Right cardiac atrium (tissue), 5 donors: Measurements from ENCODE around the gene TTLL11. TPM values are rescaled to one million over a fixed set of nuclear protein-coding genes. Genes with fewer than 3 reads are reported as not detected.

Experiments
- ATAC-seq, 2 donors: fragments of 200-7000 bp; cut with Tn5 transposase; one replicate each; pipeline versions ENCODE4 v1.8.0 to v1.9.1; 2020; ENCODE audit warnings: moderate library complexity in 2 of 2, mild to moderate bottlenecking in 1 of 2
- DNase-seq, 3 donors: peaks; one replicate each; pipeline ENCODE4 v3.0.0-alpha.2; 2020
- H3K27ac ChIP-seq: one replicate; pipeline ENCODE4 v1.5.1; 2013; ENCODE audit warnings: mild to moderate bottlenecking, low read length, control low read depth, moderate library complexity
- H3K27me3 ChIP-seq: one replicate; pipeline ENCODE4 v1.6.1; 2013; ENCODE audit not compliant: control insufficient read depth, insufficient read depth
- H3K4me1 ChIP-seq: one replicate; pipeline ENCODE4 v1.6.1; 2013; ENCODE audit warnings: low read length; ENCODE audit not compliant: control insufficient read depth, insufficient read depth
- H3K4me3 ChIP-seq: one replicate; pipeline ENCODE4 v1.5.1; 2013; ENCODE audit warnings: low read length, control low read depth
- H3K9me3 ChIP-seq: one replicate; pipeline ENCODE4 v1.6.1; 2013; ENCODE audit warnings: low read length; ENCODE audit not compliant: control insufficient read depth
- WGBS: extraction: QIAGEN DNeasy Blood & Tissue Kit; methylation state at CpG from one replicate; pipeline ENCODE4 v1.1.7; 2013; 5-methylcytosine and 5-hydroxymethylcytosine counted together
- intact Hi-C, 4 donors: fragments of 100-400 bp; cut with DNase I; formaldehyde crosslinking; loops; one replicate each; pipeline versions ENCODE4 v1.11.0 to v1.14.0; 2022 to 2023
- polyA plus RNA-seq: library from polyadenylated mRNA; stranded (reverse); fragments of 200-250 nt; gene quantifications from one replicate; pipeline ENCODE4 v1.2.3, GENCODE V29; 2013
- total RNA-seq, 4 donors: library from RNA; stranded (reverse); fragmentation: NEBNext Ultra II Directional; extraction: Animal tissue kit (Norgen Biotek cat#: 25700); gene quantifications; one replicate each; pipeline ENCODE4 v1.2.1, GENCODE V29; 2021
- donor health status: healthy with polysubstance abuse.
- donor health status: DM: no; HTN: yes; CAD: no.
- donor health status: DM: no; HTN: no; CAD: no.
- donor health status: DM: no; HTN: yes; CAD: no; lungs with severe emphysema.
- donor health status: DM: yes; HTN: yes; CAD: no.

The TTLL11 gene
- total and polyA plus RNA-seq, 5 donors: 3.4 to 8.6 (median 5.7) TPM

DNA sequence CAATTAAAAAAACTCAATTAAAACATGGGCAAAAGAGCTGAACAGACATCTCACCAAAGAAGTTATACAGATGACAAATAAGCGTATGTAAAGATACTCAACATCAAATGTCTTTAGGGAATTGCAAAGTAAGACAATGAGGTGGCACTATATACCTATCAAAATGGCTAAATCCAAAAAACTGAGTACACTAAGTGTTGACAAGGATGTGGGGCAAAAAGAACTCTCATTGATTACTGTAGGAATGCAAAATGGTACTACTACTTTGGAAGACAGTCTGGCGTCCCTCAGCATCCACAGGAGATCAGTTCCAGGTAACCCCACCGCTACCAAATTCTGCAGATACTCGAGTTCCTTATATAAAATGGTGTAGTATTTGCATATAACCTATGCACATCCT, 243.6 kb downstream of the TTLL11 start:
- Histone ChIP-seq H3K4me3 (no peak overlapping the region), H3K27me3 (no peaks in the 10 kb centered on the region), H3K27ac (no peak overlapping the region), H3K4me1 (peaks cover 3% of the 10 kb centered on the region), H3K9me3 (no peaks in the 10 kb centered on the region)
- 85% methylated on average over 4 of the region's 4 CpGs for WGBS
- intact Hi-C loops: no loop called here
- ATAC-seq (no peak), DNase-seq (no peak)

- Histone ChIP-seq H3K27ac (no peak overlapping the region), H3K27me3 (no peaks in the 10 kb centered on the region), H3K4me1 (no peaks in the 10 kb centered on the region), H3K4me3 (no peak overlapping the region), H3K9me3 (no peaks in the 10 kb centered on the region)
- ATAC-seq: no peak
- 76% methylated on average over 2 of the region's 2 CpGs for WGBS
- intact Hi-C loops: no loop called here
- DNase-seq: no peak
These were observed 248.5 kb downstream of the TTLL11 start for GRCh38 chr9:121844562-121844961.

DNA sequence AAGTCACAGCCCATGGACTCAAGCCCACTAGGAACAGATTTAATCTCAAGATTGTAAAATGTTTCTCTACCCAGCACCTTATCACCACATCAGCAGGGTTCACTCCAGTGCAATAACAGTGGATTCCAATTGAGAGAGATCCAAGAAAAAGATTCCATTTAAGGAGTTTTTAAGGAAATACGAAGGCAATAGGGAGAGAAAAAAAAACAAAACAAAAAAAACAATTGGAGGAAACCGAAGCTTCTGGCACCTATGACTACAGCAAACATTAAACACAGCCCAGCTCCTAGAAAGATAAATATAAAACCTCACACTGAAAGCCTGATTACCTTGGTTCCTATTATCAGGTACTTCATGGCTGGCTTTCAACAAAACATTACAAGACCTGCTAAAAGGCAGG, 249.0 kb downstream of the TTLL11 start:
- DNase-seq (no peak), ATAC-seq (peak in 1 of 2 donors; percentile 57)
- Histone ChIP-seq H3K4me3 (no peak overlapping the region), H3K9me3 (no peaks in the 10 kb centered on the region), H3K27me3 (no peaks in the 10 kb centered on the region), H3K27ac (no peak overlapping the region), H3K4me1 (no peaks in the 10 kb centered on the region)
- intact Hi-C loops: no loop called here
- WGBS: 43% methylated on average over 2 of the region's 2 CpGs

DNA sequence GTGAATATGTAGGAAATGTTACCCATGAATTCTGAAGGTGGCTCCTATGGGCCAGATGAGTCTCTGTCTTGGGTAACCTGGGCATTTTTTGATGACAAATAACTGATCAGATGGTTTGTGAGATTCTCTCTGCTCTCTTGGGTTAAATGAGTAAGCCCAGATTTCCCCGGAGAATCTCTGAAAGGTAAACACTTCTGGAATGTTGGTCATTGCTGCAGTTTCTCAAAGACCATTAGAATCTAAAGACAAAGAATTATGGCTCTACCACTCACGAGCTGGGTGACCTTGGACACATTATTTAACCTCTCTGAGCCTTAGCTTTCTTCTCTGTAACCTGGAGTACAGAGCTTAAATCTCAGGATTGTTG, 250.5 kb downstream of the TTLL11 start:
- 82% methylated on average over 2 of the region's 2 CpGs for WGBS
- no peak overlapping the region for H3K27ac ChIP-seq
- no peak for DNase-seq
- no peaks in the 10 kb centered on the region for H3K27me3 ChIP-seq
- no peaks in the 10 kb centered on the region for H3K4me1 ChIP-seq
- no peaks in the 10 kb centered on the region for H3K9me3 ChIP-seq
- ATAC-seq: no peak
- intact Hi-C loops: no loop called here
- no peak overlapping the region for H3K4me3 ChIP-seq

GRCh38 chr9:121841771-121842611, 251.1 kb downstream of the TTLL11 start:
- Histone ChIP-seq H3K27me3 (no peaks in the 10 kb centered on the region), H3K4me3 (no peak overlapping the region), H3K9me3 (no peaks in the 10 kb centered on the region), H3K27ac (no peak overlapping the region), H3K4me1 (no peaks in the 10 kb centered on the region)
- DNase-seq: no peak
- WGBS: 86% methylated on average over 10 of the region's 10 CpGs
- intact Hi-C loops: no loop called here
- ATAC-seq: no peak

DNA sequence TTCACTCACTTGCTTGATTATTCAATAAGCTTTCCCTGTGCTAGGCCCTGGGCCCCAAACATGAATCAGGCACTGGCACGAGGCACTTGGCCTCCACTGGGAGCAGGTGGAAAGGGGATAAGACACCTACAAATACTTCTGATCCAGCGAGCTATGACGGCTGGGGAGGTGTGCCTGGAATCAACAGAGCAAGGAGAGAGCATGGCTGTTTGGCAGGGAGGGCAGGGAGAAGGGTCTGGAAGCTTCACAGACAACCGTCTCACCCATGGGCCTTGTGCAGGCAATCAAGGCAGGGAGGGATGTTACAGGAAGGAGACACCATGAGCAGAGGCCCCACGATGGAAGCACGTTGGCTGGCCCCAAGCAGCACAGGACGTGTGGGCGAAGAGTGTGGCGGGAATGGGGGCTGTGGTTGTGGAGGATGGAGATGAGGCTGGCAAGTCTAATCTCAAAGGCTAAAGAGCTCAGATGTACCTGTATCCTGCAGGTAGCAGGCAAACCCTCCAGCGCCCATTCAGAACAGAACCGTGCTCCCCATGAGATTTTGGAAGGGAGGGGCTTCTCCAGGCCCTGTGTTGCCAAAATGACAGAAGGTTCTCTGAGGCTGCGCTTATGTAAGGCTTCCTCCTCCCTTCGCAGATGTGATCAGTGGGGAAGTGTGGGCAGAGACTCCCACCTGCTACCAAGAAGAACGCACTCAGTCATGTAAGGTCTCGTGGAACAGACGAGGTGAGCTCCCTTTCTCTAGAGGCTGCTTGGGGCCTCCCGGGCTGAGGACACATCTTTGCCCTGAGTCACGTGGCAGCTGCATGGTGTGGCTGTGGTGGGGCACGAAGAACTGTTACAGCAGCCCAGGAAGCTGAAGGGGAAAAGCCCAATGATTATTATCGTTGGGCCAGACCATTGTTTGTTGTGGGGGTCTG, 252.0 kb downstream of the TTLL11 start:
- no peak for DNase-seq
- 91% methylated on average over 20 of the region's 20 CpGs for WGBS
- Histone ChIP-seq H3K4me1 (no peaks in the 10 kb centered on the region), H3K27ac (no peak overlapping the region), H3K9me3 (no peaks in the 10 kb centered on the region), H3K27me3 (no peaks in the 10 kb centered on the region), H3K4me3 (no peak overlapping the region)
- ATAC-seq: no peak
- intact Hi-C loops: no loop called here

DNA sequence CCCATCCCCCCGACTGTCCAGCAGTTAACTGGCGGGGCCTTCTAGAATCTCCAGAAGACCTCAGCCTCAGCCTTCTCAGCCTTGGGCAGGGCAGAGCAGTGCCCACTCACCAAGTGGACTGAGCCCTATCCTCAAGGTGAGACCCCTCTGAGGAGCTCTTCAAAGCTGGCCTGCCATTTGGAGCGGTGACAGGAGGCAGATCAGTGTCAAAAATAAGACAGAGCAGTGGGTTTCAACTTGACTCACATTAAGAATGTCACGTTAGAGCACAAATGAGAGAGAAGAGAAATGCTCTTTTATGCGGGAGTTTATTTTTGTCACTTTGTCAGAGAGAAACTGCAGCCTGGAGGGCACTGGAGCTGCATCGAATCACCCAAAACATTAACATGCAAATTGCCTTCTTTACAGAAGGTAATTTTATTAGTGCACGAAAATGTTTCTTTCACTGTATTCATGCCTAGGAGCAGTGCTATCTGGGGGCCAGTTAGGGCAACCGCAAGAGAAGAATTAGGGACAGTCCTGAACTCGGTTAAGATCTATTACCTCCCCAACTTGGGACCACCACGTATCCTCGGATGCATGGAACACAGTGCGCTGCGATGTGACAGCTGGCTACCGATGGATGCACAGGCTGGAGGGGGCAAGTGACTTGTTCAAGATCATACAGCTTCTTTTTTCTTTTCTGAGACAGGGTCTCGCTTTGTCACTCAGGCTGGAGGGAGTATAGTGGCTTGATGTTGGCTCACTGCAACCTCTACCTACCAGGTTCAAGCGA, 253.2 kb downstream of the TTLL11 start:
- Histone ChIP-seq H3K27ac (no peak overlapping the region), H3K27me3 (no peaks in the 10 kb centered on the region), H3K4me1 (no peaks in the 10 kb centered on the region), H3K4me3 (no peak overlapping the region), H3K9me3 (no peaks in the 10 kb centered on the region)
- intact Hi-C loops: loop anchor here in 1 of 4 donors (10.0 kb wide), 1 partner anchor 65 kb away; no protein-coding TSS in a partner anchor
- WGBS: 92% methylated on average over 16 of the region's 16 CpGs
- DNase-seq (no peak), ATAC-seq (no peak)

DNA sequence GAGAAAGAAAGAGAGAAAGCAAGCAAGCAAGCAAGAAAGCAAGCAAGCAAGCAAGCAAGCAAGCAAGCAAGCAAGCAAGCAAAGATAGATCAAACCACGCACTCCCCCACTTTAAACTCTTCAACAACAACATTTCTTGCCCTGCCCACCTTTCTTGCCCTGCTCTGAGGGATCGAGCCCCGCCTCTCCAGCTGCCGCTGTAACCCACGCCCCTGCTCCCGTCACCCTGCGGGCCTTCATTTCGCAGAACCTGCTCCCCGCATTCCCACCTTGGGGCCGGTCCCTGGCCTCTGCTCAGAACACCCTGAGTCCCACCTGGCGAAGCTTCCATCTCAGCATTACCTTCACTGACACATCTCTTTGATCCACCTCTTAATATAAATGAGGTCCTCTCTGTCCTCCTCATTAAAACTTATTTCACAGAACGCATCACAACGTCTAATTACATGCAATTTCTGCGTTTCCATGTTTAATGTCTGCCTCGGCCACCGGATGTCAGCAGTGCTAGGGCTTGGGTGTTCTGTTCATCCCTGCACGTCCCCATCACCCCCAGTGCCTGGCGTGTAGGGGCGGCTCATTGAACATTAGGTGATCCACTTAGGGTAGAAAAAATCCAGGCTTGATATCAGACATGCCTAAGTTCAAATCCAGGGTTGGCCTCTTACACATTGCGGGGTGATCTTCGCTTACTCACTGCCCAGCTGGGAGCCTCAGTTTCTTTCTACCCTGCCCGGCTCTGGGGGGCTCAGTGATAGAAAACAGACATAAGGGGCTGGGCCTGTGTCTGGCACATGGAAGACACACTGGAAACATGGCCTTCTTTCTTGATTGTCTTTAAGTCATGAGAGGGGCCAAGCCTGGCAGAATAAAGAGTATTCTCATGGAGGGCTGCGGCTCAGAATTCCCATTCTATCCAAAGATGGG, 254.1 kb downstream of the TTLL11 start:
- Histone ChIP-seq H3K4me3 (no peak overlapping the region), H3K9me3 (no peaks in the 10 kb centered on the region), H3K4me1 (no peaks in the 10 kb centered on the region), H3K27me3 (no peaks in the 10 kb centered on the region), H3K27ac (no peak overlapping the region)
- 91% methylated on average over 23 of the region's 23 CpGs for WGBS
- intact Hi-C loops: loop anchor here in 1 of 4 donors (10.0 kb wide), 1 partner anchor 64 kb away; no protein-coding TSS in a partner anchor
- ATAC-seq (no peak), DNase-seq (no peak)

GRCh38 chr9:121837113-121837961, 255.8 kb downstream of the TTLL11 start:
- H3K9me3 ChIP-seq: no peaks in the 10 kb centered on the region
- WGBS: 46% methylated on average over 9 of the region's 9 CpGs
- DNase-seq: peak in 1 of 3 donors; percentile 62
- H3K4me3 ChIP-seq: no peak overlapping the region
- no peaks in the 10 kb centered on the region for H3K27me3 ChIP-seq
- H3K27ac ChIP-seq: no peak overlapping the region
- intact Hi-C loops: loop anchor here in 1 of 4 donors (10.0 kb wide), 1 partner anchor 63 kb away; no protein-coding TSS in a partner anchor
- peak; percentile 62 to 64 for ATAC-seq
- no peaks in the 10 kb centered on the region for H3K4me1 ChIP-seq
